ENCODE data around the gene TMEM109. TPM values are rescaled to one million over a fixed set of nuclear protein-coding genes. Genes with fewer than 3 reads are reported as not detected.

The TMEM109 gene
- total RNA-seq, 1 donor from 2014 or later = 7.6 TPM

DNA sequence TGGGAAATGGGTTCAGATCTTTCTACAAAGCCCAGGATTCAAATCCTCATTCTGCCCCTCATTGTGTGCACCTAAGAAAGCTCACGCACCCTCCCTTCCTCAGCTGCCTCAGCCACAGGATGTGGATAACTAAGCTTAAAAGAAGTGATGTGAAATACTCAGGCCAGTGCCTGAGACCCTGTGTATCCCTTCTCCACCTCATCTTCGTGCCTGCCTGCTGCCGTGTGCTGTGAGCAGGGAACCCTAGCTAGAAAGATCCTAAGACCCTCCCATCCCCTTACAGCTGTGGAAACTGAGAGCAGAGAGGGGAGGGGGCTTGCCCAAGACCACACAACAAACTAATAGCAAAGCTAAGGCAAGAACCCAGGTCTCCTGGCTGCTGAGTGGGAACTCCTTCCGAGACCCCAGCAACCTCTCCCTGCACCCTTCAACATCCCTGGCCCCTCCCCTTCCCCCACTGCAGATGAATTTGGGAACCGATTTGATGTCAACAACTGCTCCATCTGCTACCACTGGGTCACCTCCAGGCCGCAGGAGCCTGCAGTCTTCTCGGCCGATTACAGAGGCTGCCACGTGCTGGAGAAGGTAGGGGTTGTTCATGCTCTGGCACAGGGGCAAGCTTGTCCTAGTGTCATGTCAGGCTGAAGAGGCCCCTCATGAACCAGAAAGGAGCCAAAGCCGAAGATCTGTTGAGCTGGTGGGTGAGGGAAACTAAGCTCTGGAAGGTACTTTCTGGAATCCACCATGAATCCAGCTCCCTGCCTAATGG, 45.1 kb upstream of the TMEM109 start:
- H3K4me3 ChIP-seq (ENCODE audit: low read depth, low read length) = no peak overlapping the region
- no peaks in the 10 kb centered on the region for H3K36me3 ChIP-seq (ENCODE audit: control insufficient read depth, insufficient read depth, low read length)
- TF ChIP-seq, protein P1, sequence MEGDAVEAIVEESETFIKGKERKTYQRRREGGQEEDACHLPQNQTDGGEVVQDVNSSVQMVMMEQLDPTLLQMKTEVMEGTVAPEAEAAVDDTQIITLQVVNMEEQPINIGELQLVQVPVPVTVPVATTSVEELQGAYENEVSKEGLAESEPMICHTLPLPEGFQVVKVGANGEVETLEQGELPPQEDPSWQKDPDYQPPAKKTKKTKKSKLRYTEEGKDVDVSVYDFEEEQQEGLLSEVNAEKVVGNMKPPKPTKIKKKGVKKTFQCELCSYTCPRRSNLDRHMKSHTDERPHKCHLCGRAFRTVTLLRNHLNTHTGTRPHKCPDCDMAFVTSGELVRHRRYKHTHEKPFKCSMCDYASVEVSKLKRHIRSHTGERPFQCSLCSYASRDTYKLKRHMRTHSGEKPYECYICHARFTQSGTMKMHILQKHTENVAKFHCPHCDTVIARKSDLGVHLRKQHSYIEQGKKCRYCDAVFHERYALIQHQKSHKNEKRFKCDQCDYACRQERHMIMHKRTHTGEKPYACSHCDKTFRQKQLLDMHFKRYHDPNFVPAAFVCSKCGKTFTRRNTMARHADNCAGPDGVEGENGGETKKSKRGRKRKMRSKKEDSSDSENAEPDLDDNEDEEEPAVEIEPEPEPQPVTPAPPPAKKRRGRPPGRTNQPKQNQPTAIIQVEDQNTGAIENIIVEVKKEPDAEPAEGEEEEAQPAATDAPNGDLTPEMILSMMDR (IDR thresholded peaks at IDR 0.05; ENCODE audit: insufficient read depth, low read length, severe bottlenecking) = no peak
- no peak for FAIRE-seq
- no peak for DNase-seq (ENCODE audit: low read depth)
- H3K27me3 ChIP-seq (ENCODE audit: control insufficient read depth, insufficient read depth, low read length) = no peaks in the 10 kb centered on the region

DNA sequence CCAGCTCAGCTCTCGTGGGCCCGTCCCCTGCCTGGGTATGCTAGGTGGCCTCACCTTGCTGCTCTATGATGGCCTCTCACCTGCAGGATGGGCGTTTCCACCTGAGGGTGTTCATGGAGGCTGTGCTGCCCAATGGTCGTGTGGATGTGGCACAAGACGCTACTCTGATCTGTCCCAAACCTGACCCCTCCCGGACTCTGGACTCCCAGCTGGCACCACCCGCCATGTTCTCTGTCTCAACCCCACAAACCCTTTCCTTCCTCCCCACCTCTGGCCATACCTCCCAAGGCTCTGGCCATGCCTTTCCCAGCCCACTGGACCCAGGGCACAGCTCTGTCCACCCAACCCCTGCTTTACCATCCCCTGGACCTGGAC, 44.5 kb upstream of the TMEM109 start:
- Histone ChIP-seq H3K27me3 (ENCODE audit: control insufficient read depth, insufficient read depth, low read length) (no peaks in the 10 kb centered on the region), H3K36me3 (ENCODE audit: control insufficient read depth, insufficient read depth, low read length) (no peaks in the 10 kb centered on the region), H3K4me3 (ENCODE audit: low read depth, low read length) (no peak overlapping the region)
- TF ChIP-seq, protein P1 (IDR thresholded peaks at IDR 0.05; ENCODE audit: insufficient read depth, low read length, severe bottlenecking) = no peak
- FAIRE-seq (no peak), DNase-seq (ENCODE audit: low read depth) (no peak)

DNA sequence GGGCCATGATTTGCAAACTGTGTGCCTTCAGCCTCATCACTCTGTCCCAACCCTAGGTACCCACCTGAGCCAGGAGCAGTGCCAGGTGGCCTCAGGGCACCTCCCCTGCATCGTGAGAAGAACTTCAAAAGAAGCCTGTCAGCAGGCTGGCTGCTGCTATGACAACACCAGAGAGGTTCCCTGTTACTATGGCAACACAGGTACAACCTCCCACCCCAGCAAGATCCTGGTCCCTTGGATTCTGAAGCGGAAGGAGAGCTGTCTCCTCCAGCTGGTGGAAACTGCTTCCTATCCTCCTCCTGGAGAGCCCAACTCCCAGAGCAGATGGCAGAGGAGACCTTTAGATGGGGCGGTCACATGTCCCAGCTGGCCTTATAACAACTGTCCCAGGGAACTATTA, 43.7 kb upstream of the TMEM109 start:
- DNase-seq (ENCODE audit: low read depth) (no peak), FAIRE-seq (peak; percentile 40)
- Histone ChIP-seq H3K27me3 (ENCODE audit: control insufficient read depth, insufficient read depth, low read length) (no peaks in the 10 kb centered on the region), H3K36me3 (ENCODE audit: control insufficient read depth, insufficient read depth, low read length) (no peaks in the 10 kb centered on the region), H3K4me3 (ENCODE audit: low read depth, low read length) (no peak overlapping the region)
- TF ChIP-seq, protein P1 (IDR thresholded peaks at IDR 0.05; ENCODE audit: insufficient read depth, low read length, severe bottlenecking) = no peak

DNA sequence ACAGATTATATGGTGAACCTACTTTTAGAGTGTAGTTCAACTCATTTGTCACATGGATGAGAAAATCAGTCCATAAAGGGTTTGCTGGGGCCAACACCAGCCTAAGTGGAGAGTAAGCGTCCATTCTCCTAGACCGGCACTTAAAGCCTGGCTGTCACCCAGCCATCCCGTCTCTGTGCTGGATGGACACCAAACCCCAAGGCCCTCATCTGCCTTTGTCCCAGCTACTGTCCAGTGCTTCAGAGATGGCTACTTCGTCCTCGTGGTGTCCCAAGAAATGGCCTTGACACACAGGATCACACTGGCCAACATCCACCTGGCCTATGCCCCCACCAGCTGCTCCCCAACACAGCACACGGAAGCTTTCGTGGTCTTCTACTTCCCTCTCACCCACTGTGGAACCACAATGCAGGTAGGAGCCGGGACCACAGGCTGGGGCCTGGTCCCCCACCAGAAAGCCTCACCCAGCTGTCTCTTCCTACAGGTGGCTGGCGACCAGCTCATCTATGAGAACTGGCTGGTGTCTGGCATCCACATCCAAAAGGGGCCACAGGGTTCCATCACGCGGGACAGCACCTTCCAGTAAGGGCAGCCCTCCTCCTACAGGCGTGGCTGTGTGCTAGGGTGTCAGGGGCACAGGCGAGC, 43.1 kb upstream of the TMEM109 start:
- TF ChIP-seq, protein P1 (IDR thresholded peaks at IDR 0.05; ENCODE audit: insufficient read depth, low read length, severe bottlenecking) = no peak
- H3K36me3 ChIP-seq (ENCODE audit: control insufficient read depth, insufficient read depth, low read length) = no peaks in the 10 kb centered on the region
- no peak overlapping the region for H3K4me3 ChIP-seq (ENCODE audit: low read depth, low read length)
- DNase-seq (ENCODE audit: low read depth) (no peak), FAIRE-seq (peak; percentile 23)
- no peaks in the 10 kb centered on the region for H3K27me3 ChIP-seq (ENCODE audit: control insufficient read depth, insufficient read depth, low read length)

DNA sequence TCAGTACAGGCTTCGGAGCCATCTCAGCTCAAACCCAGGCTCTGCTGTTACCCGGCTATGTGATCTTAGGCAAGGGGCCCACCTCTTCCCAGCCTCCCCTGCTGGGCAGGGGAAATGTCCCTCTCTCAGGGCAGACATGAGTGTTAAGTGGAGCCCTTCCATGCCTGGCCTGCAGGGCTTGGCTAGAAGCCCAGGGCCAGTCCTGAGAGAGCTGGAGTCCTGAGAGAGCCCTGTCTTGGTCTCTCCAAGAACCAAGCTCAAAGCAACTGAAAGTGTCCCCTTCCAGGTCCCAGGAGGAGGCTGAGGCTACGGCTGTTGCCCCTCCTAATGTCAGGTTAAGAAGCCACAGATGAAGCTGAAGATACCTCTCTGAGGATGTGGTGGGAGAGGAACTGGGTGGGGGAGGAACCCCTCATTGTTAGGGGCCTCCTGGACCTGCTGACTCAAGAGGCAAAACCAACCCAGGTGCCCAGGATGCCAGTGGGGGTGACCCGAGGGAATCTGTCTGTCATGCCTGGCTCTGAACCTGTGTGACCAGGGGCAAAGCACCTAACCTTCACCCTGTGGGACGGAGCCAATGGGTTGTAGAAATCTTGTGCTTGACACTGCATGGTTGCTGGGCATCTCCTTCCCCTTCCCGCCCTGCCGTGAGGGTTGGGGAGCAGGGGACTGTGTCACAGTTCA, 42.4 kb upstream of the TMEM109 start:
- H3K36me3 ChIP-seq (ENCODE audit: control insufficient read depth, insufficient read depth, low read length) = no peaks in the 10 kb centered on the region
- H3K27me3 ChIP-seq (ENCODE audit: control insufficient read depth, insufficient read depth, low read length) = no peaks in the 10 kb centered on the region
- TF ChIP-seq, protein P1 (IDR thresholded peaks at IDR 0.05; ENCODE audit: insufficient read depth, low read length, severe bottlenecking) = no peak
- no peak overlapping the region for H3K4me3 ChIP-seq (ENCODE audit: low read depth, low read length)
- no peak for DNase-seq (ENCODE audit: low read depth)
- peak; percentile 89 for FAIRE-seq

Data from bronchial epithelial cell (primary cell).